ENCODE data around the gene MAP3K9. TPM values are rescaled to one million over a fixed set of nuclear protein-coding genes. Genes with fewer than 3 reads are reported as not detected.
A peak's percentile ranks its signal among the peaks of the same experiment; 100 is the strongest.

MAP3K9 gene
- total RNA-seq, 2 donors from 2014 or later, result 10.6 to 13.0 TPM

- Histone ChIP-seq H3K27me3 (no peaks in the 10 kb centered on the region), H3K9me3 (no peaks in the 10 kb centered on the region), H3K4me1 (no peaks in the 10 kb centered on the region), H3K36me3 (no peaks in the 10 kb centered on the region), H3K27ac (no peak overlapping the region), H3K4me3 (no peak overlapping the region), H3K9ac (ENCODE audit: low read depth in 2 of 2, low read length in 2 of 2) (no peak overlapping the region)
- DNase-seq, result no peak
- intact Hi-C loops (cut with DNase I), result no loop called here
- no peak for TF ChIP-seq CTCF (IDR thresholded peaks at IDR 0.05)
These were observed 24.6 kb upstream of the MAP3K9 start for GRCh38 chr14:70833884-70834283.

GRCh38 chr14:70832561-70833305 is 23.4 kb upstream of the MAP3K9 start:
- Histone ChIP-seq H3K4me1 (no peaks in the 10 kb centered on the region), H3K9ac (ENCODE audit: low read depth in 2 of 2, low read length in 2 of 2) (no peak overlapping the region), H3K9me3 (no peaks in the 10 kb centered on the region), H3K4me3 (no peak overlapping the region), H3K27ac (no peak overlapping the region), H3K27me3 (no peaks in the 10 kb centered on the region), H3K36me3 (no peaks in the 10 kb centered on the region)
- DNase-seq, result no peak
- intact Hi-C loops (cut with DNase I), result no loop called here
- no peak for TF ChIP-seq CTCF (IDR thresholded peaks at IDR 0.05)

- Histone ChIP-seq H3K4me1 (no peaks in the 10 kb centered on the region), H3K36me3 (no peaks in the 10 kb centered on the region), H3K4me3 (no peak overlapping the region), H3K27ac (no peak overlapping the region), H3K27me3 (no peaks in the 10 kb centered on the region), H3K9me3 (no peaks in the 10 kb centered on the region), H3K9ac (ENCODE audit: low read depth in 2 of 2, low read length in 2 of 2) (no peak overlapping the region)
- DNase-seq, result no peak
- no peak for TF ChIP-seq CTCF (IDR thresholded peaks at IDR 0.05)
- intact Hi-C loops (cut with DNase I), result no loop called here
These were observed 21.9 kb upstream of the MAP3K9 start for GRCh38 chr14:70830998-70831781.

GRCh38 chr14:70828188-70828587 is 18.9 kb upstream of the MAP3K9 start:
- no peak overlapping the region for H3K9ac ChIP-seq (ENCODE audit: low read depth in 2 of 2, low read length in 2 of 2)
- no peaks in the 10 kb centered on the region for H3K27me3 ChIP-seq
- no peaks in the 10 kb centered on the region for H3K36me3 ChIP-seq
- no peaks in the 10 kb centered on the region for H3K4me1 ChIP-seq
- intact Hi-C loops (cut with DNase I), result loop anchor here (10.0 kb wide), 1 partner anchor 77 kb away; the partner anchor contains the start of gene PCNX1
- DNase-seq, result no peak
- no peak for TF ChIP-seq CTCF (IDR thresholded peaks at IDR 0.05)
- H3K9me3 ChIP-seq, result no peaks in the 10 kb centered on the region
- no peak overlapping the region for H3K27ac ChIP-seq
- no peak overlapping the region for H3K4me3 ChIP-seq

- intact Hi-C loops (cut with DNase I), result loop anchor here (10.0 kb wide), 1 partner anchor 77 kb away; the partner anchor contains the start of gene PCNX1
- no peak overlapping the region for H3K27ac ChIP-seq
These were observed 18.4 kb upstream of the MAP3K9 start for GRCh38 chr14:70827752-70828151.

More at GRCh38 chr14:70827752-70828151, 18.4 kb upstream of the MAP3K9 start:
- H3K36me3 ChIP-seq, result no peaks in the 10 kb centered on the region
- no peak overlapping the region for H3K4me3 ChIP-seq
- no peak overlapping the region for H3K9ac ChIP-seq (ENCODE audit: low read depth in 2 of 2, low read length in 2 of 2)
- peak; percentile 23 for DNase-seq
- no peaks in the 10 kb centered on the region for H3K9me3 ChIP-seq
- TF ChIP-seq CTCF (IDR thresholded peaks at IDR 0.05), result no peak
- H3K4me1 ChIP-seq, result no peaks in the 10 kb centered on the region
- H3K27me3 ChIP-seq, result no peaks in the 10 kb centered on the region
